SKM-1 (cell line): ENCODE results near the gene STK24.
A peak's percentile ranks its signal among the peaks of the same experiment; 100 is the strongest.

Experiments
- DNase-seq: peaks from one replicate; lab custom pipeline; 2025; ENCODE audit not compliant: unreplicated experiment; lab: John Stamatoyannopoulos, UW

Gene STK24

GRCh38 chr13:98493042-98493712, 83.7 kb downstream of the STK24 start:
- no peak for DNase-seq

- no peak for DNase-seq
Measured at GRCh38 chr13:98492335-98493041, 84.4 kb downstream of the STK24 start.

- no peak for DNase-seq
Measured at GRCh38 chr13:98490866-98491265, 86.0 kb downstream of the STK24 start.

- no peak for DNase-seq
Measured at GRCh38 chr13:98490195-98490836, 86.6 kb downstream of the STK24 start.

- no peak for DNase-seq
Measured at GRCh38 chr13:98489446-98490194, 87.3 kb downstream of the STK24 start.

- DNase-seq: no peak
Measured at GRCh38 chr13:98488736-98489135, 88.2 kb downstream of the STK24 start.

GRCh38 chr13:98487522-98487921, 89.4 kb downstream of the STK24 start:
- DNase-seq: no peak

GRCh38 chr13:98487016-98487415, 89.9 kb downstream of the STK24 start:
- DNase-seq: no peak

GRCh38 chr13:98486412-98486811, 90.5 kb downstream of the STK24 start:
- DNase-seq: no peak

- DNase-seq: no peak
Measured at GRCh38 chr13:98485561-98485960, 91.3 kb downstream of the STK24 start.

- DNase-seq: peak; percentile 35
Measured at GRCh38 chr13:98484289-98485219, 92.4 kb downstream of the STK24 start.

GRCh38 chr13:98483601-98484288, 93.2 kb downstream of the STK24 start:
- no peak for DNase-seq

- DNase-seq: no peak
Measured at GRCh38 chr13:98482476-98483444, 94.1 kb downstream of the STK24 start.

- DNase-seq: no peak
Measured at GRCh38 chr13:98480915-98481877, 95.7 kb downstream of the STK24 start.

GRCh38 chr13:98479496-98480003, 97.4 kb downstream of the STK24 start:
- DNase-seq: no peak

GRCh38 chr13:98478189-98479129, 98.4 kb downstream of the STK24 start:
- DNase-seq: no peak
